Measurements from ENCODE around the gene ATG4C.

DNA sequence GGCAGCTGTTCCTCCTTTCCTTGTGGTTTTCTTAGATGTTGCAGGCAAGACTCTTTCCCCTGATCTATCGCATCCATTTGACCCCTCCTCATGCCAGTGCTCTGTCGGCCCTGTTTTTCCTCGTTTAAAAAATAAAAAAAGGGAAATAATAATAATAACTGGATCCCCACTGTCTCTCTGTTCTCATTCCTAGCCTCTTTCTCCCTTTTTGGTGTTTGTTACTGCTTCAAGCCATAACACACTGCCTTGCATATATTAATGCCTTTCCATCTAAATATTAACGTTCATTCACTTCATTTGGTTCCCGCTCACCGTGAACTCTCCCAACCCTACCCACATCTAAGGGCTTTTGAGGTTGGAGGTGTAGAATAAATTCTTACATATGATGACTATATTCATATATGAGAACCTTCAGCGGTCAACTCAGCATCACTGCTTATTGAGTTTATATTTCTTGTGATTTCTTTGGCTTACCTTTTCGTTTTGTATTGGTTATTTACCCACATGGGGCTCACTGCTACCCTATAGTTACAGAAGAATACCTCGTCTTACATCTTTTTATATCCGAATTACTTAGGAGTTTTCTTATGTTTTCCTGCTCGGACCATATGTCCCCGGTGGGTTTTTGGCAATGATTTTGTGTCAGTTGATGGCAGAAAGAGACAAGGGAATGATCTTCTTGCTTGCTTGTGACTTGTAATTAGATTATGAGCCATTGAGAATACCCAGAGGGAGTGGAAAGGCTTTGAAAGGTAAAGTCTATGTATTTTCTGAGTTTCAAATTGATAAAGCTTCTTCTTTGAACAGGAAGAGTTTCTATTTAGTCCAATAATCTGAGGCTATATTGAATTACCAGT lies 805 bp downstream of the ATG4C start:
- TF ChIP-seq EZH2phosphoT487 (IDR thresholded peaks at IDR 0.05; ENCODE audit: low read depth, severe bottlenecking, unreplicated experiment) = no peak
- TF ChIP-seq, protein P1, sequence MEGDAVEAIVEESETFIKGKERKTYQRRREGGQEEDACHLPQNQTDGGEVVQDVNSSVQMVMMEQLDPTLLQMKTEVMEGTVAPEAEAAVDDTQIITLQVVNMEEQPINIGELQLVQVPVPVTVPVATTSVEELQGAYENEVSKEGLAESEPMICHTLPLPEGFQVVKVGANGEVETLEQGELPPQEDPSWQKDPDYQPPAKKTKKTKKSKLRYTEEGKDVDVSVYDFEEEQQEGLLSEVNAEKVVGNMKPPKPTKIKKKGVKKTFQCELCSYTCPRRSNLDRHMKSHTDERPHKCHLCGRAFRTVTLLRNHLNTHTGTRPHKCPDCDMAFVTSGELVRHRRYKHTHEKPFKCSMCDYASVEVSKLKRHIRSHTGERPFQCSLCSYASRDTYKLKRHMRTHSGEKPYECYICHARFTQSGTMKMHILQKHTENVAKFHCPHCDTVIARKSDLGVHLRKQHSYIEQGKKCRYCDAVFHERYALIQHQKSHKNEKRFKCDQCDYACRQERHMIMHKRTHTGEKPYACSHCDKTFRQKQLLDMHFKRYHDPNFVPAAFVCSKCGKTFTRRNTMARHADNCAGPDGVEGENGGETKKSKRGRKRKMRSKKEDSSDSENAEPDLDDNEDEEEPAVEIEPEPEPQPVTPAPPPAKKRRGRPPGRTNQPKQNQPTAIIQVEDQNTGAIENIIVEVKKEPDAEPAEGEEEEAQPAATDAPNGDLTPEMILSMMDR (IDR thresholded peaks at IDR 0.05; ENCODE audit: poor library complexity) = no peak
